DMS114 treated with DMSO at 0.1 percent for 48 hours (cell line): ENCODE measurements around the gene ARHGAP1.

ENCODE experiments used
- DNase-seq: peaks from one replicate; lab custom pipeline; 2025; ENCODE audit not compliant: unreplicated experiment; lab: John Stamatoyannopoulos, UW

The ARHGAP1 gene

GRCh38 chr11:46643531-46643930 is 56.9 kb downstream of the ARHGAP1 start:
- no peak for DNase-seq

DNA sequence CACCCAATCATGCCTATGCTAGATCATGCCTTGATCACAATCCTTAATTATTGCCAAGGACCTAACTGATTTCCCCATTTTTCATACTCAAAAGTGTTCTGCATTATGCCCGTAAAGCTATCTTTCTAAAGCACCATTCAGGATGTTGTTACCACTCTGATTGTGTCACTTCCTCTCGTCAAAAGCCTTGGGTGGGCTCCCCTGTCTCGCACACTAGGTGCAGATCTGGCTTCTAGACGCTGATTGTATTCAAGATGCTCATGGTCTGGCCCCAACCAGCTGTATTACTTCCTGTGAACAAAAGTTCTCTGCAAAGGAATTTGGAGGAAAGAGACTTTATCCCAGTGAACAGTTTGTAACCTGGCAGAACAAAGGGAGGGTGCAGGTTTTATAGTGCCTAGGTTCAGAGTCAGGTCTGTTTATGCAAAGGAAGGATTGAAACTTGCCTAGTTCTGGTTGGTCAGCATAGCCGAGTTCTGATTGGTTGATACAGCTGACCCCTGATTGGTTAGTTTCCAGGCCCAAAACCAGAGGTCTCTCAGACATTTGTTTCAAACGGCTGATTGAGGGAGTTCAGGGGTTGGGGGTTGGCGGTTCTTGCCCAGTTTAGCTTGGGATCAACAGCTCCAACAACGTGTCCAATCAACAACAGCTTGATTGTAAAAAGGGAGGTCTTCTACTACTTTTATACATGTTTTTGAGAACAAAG is 57.6 kb downstream of the ARHGAP1 start:
- no peak for DNase-seq

GRCh38 chr11:46641639-46642038 is 58.8 kb downstream of the ARHGAP1 start:
- DNase-seq, result no peak

DNA sequence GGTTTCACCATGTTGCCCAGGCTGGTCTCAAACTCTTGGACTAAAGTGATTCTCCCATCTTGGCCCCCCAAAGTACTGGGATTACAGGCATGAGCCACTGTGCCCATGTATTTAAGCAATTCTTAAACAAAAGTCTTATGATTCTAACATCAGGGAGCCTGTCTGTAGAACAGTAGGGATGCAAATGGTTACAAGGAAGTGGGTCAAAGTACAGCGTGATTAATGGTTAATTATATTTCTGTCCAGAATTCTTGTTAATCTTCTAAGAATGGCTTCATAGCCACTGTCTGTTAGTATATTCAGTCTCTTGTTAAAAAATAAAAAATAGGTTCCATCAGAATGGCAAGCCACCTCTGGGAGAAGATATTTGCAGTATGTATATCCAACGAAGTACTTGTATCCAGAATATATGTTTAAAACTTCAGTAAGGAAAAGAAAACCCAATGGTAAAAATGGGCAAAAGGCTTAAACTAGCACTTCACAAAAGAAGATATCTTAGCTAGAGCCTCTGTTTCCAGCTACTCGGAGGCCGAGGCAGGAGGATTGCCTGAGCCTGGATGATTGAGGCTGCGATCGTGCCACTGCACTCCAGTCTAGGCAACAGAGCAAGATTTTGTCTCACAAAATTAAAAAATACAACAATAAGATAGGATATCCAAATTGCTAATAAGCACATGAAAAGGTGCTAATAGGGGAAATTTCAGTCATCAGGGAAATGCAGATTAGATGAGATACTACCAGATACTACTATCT is 60.2 kb downstream of the ARHGAP1 start:
- no peak for DNase-seq

DNA sequence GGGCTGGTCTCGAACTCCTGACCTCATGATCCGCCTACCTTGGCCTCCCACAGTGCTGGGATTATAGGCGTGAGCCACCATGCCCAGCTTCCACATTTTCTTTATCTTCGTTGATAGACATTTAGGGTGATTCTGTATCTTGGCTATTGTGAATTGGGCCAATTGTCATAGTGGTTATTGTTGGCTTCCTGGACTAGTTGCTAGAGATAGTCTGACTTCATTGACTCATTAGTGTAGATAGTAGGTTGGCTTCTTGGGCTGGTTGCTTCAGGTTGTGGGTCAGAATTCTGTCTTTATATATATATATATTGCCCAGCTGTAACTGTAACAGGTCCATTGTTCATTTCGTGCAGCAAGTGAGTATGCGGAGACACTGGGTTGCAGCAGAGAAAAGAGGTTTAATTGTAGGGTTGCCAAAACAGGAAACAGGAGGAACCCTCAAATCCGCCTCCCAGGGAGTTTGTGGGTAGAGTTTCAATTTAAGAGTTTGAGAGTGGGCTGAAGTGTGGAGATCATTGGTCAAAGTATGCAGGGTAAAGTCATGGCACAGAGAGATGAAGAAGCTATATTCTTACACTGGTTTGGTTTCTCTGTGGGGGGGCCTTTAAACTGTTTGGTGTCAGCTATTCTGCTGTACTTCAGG is 61.1 kb downstream of the ARHGAP1 start:
- no peak for DNase-seq

DNA sequence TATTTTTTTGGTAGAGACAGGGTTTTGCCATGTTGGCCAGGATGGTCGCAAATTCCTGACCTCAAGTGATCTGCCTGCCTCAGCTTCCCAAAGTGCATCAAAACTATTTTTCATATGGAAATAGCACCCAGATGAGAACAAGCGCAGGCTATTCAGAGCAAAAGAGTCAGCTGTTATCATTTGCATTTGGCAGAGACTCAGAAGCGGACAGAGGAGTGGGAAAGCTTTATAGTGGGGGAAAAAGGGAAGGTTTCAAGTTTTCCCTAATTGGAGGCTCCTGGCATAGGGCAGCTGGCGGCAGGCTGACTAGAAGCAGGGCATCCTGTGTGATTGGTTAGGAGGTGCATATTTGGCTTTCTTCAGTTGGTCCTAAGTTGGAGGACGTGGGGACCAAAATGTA is 62.9 kb downstream of the ARHGAP1 start:
- no peak for DNase-seq

- no peak for DNase-seq
These were observed 64.8 kb downstream of the ARHGAP1 start for GRCh38 chr11:46635557-46636139.

DNA sequence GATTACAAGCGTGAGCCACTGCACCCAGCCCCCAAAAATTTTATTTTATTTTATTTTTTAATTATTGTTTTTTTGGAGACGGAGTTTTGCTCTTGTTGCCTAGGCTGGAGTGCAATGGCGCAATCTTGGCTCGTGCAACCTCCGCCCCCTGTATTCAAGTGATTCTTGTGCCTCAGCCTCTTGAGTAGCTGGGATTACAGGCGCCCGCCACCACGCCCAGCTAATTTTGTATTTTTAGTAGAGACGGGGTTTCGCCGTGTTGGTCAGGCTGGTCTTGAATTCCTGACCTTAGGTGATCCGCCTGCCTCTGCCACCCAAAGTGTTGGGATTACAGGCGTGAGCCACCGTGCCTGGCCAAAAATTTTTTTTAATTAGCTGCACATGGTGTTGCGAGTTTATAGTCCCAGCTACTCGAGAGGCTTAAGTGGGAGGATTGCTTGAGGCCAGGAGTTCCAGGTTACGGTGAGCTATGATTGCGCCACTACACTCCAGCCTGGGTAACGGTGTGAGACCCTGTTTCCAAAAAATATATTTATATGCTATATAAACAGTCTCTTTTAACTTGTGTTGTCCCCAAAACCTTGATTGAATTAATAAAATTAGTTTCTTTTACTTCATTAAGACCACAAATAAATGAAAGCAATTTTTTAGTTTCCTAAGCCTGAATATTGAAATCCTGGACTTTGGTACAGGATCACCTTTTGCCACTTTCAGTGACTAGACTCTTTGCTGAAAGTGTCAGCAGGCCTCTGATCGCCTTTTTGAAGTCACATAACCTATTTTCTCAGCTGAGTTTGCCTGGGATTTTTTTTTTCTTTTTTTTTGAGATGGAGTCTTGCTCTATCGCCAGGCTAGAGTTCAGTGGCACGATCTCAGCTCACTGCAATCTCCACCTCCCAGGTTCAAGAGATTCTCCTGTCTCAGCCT is 66.9 kb downstream of the ARHGAP1 start:
- DNase-seq, result no peak

GRCh38 chr11:46632502-46632901 is 67.9 kb downstream of the ARHGAP1 start:
- DNase-seq, result no peak

GRCh38 chr11:46631676-46632075 is 68.7 kb downstream of the ARHGAP1 start:
- DNase-seq, result no peak

- DNase-seq, result no peak
These were observed 70.2 kb downstream of the ARHGAP1 start for GRCh38 chr11:46630237-46630636.

GRCh38 chr11:46628961-46629360 is 71.5 kb downstream of the ARHGAP1 start:
- no peak for DNase-seq
